GM13977 (cell line): ENCODE data around the gene TMEM164.

Source experiments
- DNase-seq: peaks from one replicate; pipeline ENCODE4 v3.0.0; 2012; ENCODE audit warnings: low spot score
- in situ Hi-C: fragments of 300-500 bp; cut with MboI; formaldehyde crosslinking; loops from one replicate; pipeline ENCODE4 v1.12.0; 2022; ENCODE audit warnings: low sequenced_read_pairs, low pct_unique_long_range_greater_than_20kb, mixed read lengths, inconsistent platforms; ENCODE audit not compliant: unreplicated experiment
- TF ChIP-seq, protein P1 (sequence below): IDR thresholded peaks from 2 replicates; pipeline ENCODE4 v1.5.1; 2012; ENCODE audit warnings: mild to moderate bottlenecking, control low read depth; ENCODE audit not compliant: insufficient read depth; ENCODE audit errors: extremely low read depth, missing control alignments

Gene TMEM164

DNA sequence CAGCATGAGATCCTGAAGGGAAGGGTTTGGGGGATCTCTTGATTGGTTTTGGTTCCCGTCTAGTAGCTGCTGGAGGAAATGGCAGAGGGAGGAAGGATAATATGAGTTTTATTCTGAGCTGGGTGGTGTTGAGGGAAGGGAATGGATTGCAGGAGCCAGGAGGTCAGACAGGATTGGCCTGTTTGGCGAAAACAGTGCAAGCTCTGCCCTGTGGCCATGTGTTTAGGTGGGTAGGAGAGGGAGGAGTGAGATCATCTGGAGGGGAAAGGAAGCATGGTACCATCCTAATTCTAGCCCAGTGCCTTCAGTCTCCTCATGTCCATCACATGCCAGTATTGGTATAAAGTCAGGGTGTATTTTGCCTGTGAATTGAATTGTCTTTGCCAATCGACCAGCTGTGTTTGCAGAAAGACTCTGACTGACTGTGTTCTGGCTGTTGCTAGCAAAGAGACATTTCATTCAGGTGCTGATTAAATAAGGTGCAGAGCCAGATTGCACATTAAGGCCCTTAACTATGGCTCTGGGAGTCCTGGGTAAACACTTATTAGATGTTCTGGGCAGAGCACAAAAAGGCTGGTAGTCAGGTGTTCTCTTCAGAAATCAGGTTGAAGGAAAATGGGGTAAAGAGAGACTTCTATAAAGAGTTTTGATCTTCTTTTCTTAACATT is 10.0 kb downstream of the TMEM164 start:
- TF ChIP-seq, protein P1, sequence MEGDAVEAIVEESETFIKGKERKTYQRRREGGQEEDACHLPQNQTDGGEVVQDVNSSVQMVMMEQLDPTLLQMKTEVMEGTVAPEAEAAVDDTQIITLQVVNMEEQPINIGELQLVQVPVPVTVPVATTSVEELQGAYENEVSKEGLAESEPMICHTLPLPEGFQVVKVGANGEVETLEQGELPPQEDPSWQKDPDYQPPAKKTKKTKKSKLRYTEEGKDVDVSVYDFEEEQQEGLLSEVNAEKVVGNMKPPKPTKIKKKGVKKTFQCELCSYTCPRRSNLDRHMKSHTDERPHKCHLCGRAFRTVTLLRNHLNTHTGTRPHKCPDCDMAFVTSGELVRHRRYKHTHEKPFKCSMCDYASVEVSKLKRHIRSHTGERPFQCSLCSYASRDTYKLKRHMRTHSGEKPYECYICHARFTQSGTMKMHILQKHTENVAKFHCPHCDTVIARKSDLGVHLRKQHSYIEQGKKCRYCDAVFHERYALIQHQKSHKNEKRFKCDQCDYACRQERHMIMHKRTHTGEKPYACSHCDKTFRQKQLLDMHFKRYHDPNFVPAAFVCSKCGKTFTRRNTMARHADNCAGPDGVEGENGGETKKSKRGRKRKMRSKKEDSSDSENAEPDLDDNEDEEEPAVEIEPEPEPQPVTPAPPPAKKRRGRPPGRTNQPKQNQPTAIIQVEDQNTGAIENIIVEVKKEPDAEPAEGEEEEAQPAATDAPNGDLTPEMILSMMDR: no peak
- DNase-seq: no peak
- in situ Hi-C loops: no loop called here

DNA sequence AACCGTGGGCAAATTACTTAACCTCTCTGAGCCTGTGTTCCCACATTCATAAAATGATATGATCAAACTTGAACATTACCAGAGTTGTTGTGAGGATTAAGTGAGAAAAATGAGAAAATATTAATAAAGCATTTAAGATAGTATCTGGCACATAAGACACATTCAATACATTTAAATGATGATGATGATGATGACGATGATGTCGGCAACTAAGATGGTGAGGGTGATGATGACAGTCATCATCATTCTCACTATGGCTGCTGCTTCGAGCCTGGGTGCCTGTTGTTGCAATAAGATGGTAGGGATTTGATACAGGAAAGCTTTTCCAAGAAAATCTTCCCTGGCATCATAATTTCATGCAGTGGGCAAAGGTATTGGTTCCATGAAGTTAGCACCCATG is 11.1 kb downstream of the TMEM164 start:
- no peak for DNase-seq
- in situ Hi-C loops: no loop called here

DNA sequence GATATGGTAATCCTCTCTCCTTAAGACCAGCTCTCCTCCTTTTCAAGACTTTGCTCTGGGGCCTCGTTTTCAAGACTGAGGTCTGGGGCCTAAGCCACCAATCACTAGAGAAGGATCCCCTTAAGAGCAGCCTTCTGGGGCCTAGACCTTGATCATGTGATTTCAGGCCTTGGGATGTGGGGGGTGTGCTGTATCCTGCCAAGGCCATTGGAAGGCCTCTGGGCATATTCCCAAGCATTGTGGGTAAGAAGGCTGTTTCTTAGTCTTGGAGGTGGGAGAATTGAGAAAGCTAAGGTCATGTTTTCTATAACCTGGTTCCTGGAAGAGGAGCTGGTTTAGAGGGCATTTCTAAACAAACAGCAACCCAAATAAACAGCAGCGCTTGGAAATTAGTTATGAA is 12.1 kb downstream of the TMEM164 start:
- TF ChIP-seq, protein P1: no peak
- DNase-seq: no peak
- in situ Hi-C loops: no loop called here

More for the DNA sequence above, 11.1 kb downstream of the TMEM164 start:
- TF ChIP-seq, protein P1: no peak

DNA sequence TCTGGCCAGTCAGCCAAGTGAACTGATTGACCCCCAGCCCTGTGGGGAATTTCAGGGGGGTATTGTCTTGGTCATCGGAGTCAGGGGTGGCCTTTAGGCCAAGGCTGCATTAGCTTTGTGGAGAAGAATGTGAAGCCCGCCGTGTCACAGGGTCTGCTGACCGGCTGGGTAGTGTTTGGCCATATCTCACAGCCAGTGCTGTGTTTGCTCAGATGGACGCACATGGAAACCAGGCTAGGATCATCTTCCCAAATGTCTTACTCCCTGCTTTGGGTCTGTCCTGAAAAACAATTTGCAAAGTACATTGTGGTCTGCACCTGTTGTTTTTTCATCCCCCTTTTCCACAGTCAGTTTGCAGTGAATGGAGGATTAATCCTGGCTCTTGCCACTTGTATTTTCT is 13.0 kb downstream of the TMEM164 start:
- in situ Hi-C loops: no loop called here
- DNase-seq: no peak
- TF ChIP-seq, protein P1: no peak

DNA sequence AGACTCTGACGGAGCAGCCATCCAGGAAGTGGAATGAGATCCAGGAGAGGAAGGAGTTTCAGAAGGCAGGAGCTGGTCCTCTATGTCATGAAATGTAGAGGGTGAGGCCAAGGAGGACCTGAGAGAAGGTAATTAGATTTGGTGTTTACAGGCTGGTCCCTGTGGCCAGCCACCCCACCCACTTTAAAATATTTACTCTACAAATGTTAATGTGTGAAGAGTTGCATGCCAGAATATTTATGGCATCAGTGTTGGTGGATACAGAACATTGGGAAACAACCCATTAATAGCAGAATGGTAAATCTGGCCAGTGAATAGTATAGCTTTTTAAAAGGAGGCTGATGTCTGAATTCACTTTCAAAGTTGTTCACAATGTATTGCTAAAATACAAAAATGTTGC is 17.6 kb downstream of the TMEM164 start:
- DNase-seq: no peak
- in situ Hi-C loops: no loop called here
- TF ChIP-seq, protein P1: no peak

DNA sequence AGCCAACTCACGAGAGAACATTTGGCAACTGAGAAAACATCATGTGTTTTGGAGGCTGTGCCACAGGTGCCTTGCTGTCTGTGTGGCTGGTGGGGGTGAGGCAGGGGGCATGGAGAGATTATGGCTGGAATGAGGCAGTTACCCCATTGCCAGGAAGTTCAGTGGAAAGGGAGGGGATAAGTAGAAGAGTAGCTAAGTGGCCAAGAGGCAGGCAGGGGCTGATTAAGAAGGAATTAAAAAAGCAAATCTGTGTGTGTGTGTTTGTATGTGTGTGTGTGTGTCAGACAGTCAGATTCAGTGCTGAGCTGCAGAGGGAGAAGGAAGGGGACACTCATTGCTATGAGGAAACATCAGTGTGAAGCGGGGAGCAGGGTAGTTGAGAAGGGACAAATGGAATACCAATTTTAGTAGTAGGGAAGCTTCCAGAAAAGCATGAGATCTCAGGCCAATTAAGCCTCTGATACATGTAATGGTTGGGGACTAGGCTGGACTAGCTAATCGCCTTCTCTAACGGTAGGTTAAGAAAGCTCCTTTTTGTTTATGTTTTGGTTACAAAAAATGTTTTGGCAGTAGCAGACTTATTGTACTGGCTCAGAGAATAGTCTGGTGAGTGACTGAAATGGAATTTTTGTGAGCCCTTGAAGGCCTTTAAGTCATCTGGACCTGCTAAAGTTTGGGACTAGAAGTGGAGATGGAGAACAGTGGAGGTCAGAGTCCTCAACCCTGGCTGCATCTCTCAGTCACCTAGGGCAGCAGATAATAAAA is 18.5 kb downstream of the TMEM164 start:
- TF ChIP-seq, protein P1: no peak
- no peak for DNase-seq
- in situ Hi-C loops: no loop called here
